B cell (primary cell): Measurements from ENCODE around the gene KYNU.

Experiments used
- EZH2 ChIP-seq: IDR thresholded peaks from 2 replicates; pipeline ENCODE4 v1.6.1; 2012; ENCODE audit warnings: borderline replicate concordance, low read depth, mild to moderate bottlenecking, moderate library complexity, low read length; ENCODE audit not compliant: insufficient read depth, poor library complexity, severe bottlenecking
- TF ChIP-seq, protein P1 (sequence below): fragments of 200-600 bp; IDR thresholded peaks from one replicate; pipeline ENCODE4 v1.8.0; 2022; ENCODE audit warnings: antibody characterized with exemption, mild to moderate bottlenecking

DNA sequence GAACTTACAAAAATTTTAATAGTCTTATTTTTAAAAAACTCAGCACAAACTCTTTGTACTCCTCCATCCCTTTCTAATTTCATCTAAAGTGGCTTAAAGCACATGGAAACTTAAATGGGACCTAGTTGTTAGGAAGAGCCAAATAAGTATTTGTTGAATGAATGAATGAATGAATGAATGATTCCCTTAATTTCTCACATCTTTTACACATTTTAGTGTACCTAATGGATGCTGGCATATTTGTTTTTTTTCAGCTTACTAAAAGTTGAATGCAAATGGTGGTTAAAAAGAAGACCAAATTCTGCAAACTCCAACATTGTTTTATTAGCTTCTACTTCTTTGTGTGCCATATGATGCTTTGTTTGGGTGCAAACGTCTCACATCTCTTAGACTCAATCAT, 89.6 kb downstream of the KYNU start:
- TF ChIP-seq, protein P1, sequence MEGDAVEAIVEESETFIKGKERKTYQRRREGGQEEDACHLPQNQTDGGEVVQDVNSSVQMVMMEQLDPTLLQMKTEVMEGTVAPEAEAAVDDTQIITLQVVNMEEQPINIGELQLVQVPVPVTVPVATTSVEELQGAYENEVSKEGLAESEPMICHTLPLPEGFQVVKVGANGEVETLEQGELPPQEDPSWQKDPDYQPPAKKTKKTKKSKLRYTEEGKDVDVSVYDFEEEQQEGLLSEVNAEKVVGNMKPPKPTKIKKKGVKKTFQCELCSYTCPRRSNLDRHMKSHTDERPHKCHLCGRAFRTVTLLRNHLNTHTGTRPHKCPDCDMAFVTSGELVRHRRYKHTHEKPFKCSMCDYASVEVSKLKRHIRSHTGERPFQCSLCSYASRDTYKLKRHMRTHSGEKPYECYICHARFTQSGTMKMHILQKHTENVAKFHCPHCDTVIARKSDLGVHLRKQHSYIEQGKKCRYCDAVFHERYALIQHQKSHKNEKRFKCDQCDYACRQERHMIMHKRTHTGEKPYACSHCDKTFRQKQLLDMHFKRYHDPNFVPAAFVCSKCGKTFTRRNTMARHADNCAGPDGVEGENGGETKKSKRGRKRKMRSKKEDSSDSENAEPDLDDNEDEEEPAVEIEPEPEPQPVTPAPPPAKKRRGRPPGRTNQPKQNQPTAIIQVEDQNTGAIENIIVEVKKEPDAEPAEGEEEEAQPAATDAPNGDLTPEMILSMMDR: no peak
- TF ChIP-seq EZH2: no peak
